Thyroid gland (tissue), 4 donors: ENCODE measurements around the gene TFF3.

Experiments used
- CTCF ChIP-seq, 6 experiments: fragments of 200-600 bp in 3 of 6; fragments of 450-650 bp in 3 of 6; sonication (generic) in 3 of 6; IDR thresholded peaks; one replicate each; pipeline ENCODE4 v1.5.1; 2016 to 2019; ENCODE audit warnings: antibody characterized with exemption in 6 of 6, mild to moderate bottlenecking in 2 of 6, inconsistent platforms in 1 of 6, moderate library complexity in 1 of 6
- POLR2A ChIP-seq, 2 donors: fragments of 450-650 bp; IDR thresholded peaks; one replicate each; pipeline ENCODE4 v1.6.1; 2017; ENCODE audit warnings: antibody characterized with exemption in 2 of 2, mild to moderate bottlenecking in 2 of 2, moderate library complexity in 1 of 2

GRCh38 chr21:42344631-42345030 lies 29.4 kb upstream of the TFF3 start:
- TF ChIP-seq CTCF (IDR thresholded peaks at IDR 0.05), result no peak
- no peak for TF ChIP-seq POLR2A (IDR thresholded peaks at IDR 0.05)
